ENCODE data around the gene FRMD3. TPM values are rescaled to one million over a fixed set of nuclear protein-coding genes. Genes with fewer than 3 reads are reported as not detected.
A peak's percentile ranks its signal among the peaks of the same experiment; 100 is the strongest.

FRMD3 gene
- 1.8 TPM for polyA plus RNA-seq (2013, experiment 1 of 2)
- polyA plus RNA-seq (2013, experiment 2 of 2), result 1.7 TPM

GRCh38 chr9:83538172-83538889 is at the start of gene FRMD3:
FRMD3 (minus strand) TSS chr9:83538401; CDS start chr9:83538231, 170 bp downstream.
- Histone ChIP-seq H3K4me1 (ENCODE audit: control insufficient read depth, insufficient read depth, low read length, poor library complexity, severe bottlenecking) (peaks cover 7% of the 10 kb centered on the region), H3K36me3 (ENCODE audit: control insufficient read depth, insufficient read depth, low read length) (no peaks in the 10 kb centered on the region), H3K9me3 (ENCODE audit: control insufficient read depth, low read length) (no peaks in the 10 kb centered on the region), H3K27ac (ENCODE audit: low read depth, low read length, severe bottlenecking) (no peak within 1 kb of the TSS), H3K4me3 (ENCODE audit: extremely low read depth, insufficient read depth, low read length, poor library complexity, severe bottlenecking) (peak within 1 kb of the TSS; percentile 49)
- 1% methylated on average over 43 to 50 of the region's 85 CpGs for WGBS, 2 experiments (ENCODE audit: insufficient coverage in 2 of 2)

GRCh38 chr9:83584995-83585394 is 46.8 kb upstream of the FRMD3 start:
- H3K4me1 ChIP-seq (ENCODE audit: control insufficient read depth, insufficient read depth, low read length, poor library complexity, severe bottlenecking), result no peaks in the 10 kb centered on the region
- WGBS, 2 experiments (ENCODE audit: insufficient coverage in 2 of 2), result 40 to 48% methylated on average over 2 of the region's 4 CpGs

GRCh38 chr9:83583151-83584014 is 45.2 kb upstream of the FRMD3 start:
- no peaks in the 10 kb centered on the region for H3K36me3 ChIP-seq (ENCODE audit: control insufficient read depth, insufficient read depth, low read length)
- H3K4me1 ChIP-seq (ENCODE audit: control insufficient read depth, insufficient read depth, low read length, poor library complexity, severe bottlenecking), result no peaks in the 10 kb centered on the region
- WGBS, 2 experiments (ENCODE audit: insufficient coverage in 2 of 2), result 66 to 86% methylated on average over 3 to 4 of the region's 6 CpGs

More at GRCh38 chr9:83584995-83585394, 46.8 kb upstream of the FRMD3 start:
- no peak overlapping the region for H3K27ac ChIP-seq (ENCODE audit: low read depth, low read length, severe bottlenecking)
- H3K36me3 ChIP-seq (ENCODE audit: control insufficient read depth, insufficient read depth, low read length), result no peaks in the 10 kb centered on the region
- no peaks in the 10 kb centered on the region for H3K9me3 ChIP-seq (ENCODE audit: control insufficient read depth, low read length)
- no peak overlapping the region for H3K4me3 ChIP-seq (ENCODE audit: extremely low read depth, insufficient read depth, low read length, poor library complexity, severe bottlenecking)

GRCh38 chr9:83582029-83582428 is 43.8 kb upstream of the FRMD3 start:
- Histone ChIP-seq H3K36me3 (ENCODE audit: control insufficient read depth, insufficient read depth, low read length) (no peaks in the 10 kb centered on the region), H3K9me3 (ENCODE audit: control insufficient read depth, low read length) (no peaks in the 10 kb centered on the region), H3K4me3 (ENCODE audit: extremely low read depth, insufficient read depth, low read length, poor library complexity, severe bottlenecking) (no peak overlapping the region), H3K27ac (ENCODE audit: low read depth, low read length, severe bottlenecking) (no peak overlapping the region), H3K4me1 (ENCODE audit: control insufficient read depth, insufficient read depth, low read length, poor library complexity, severe bottlenecking) (no peaks in the 10 kb centered on the region)
- no CpG with 5 or more reads among the region's 1 CpG for WGBS, 2 experiments (ENCODE audit: insufficient coverage in 2 of 2)

More at GRCh38 chr9:83583151-83584014, 45.2 kb upstream of the FRMD3 start:
- Histone ChIP-seq H3K9me3 (ENCODE audit: control insufficient read depth, low read length) (no peaks in the 10 kb centered on the region), H3K4me3 (ENCODE audit: extremely low read depth, insufficient read depth, low read length, poor library complexity, severe bottlenecking) (no peak overlapping the region), H3K27ac (ENCODE audit: low read depth, low read length, severe bottlenecking) (no peak overlapping the region)

GRCh38 chr9:83574482-83574881 is 36.3 kb upstream of the FRMD3 start:
- Histone ChIP-seq H3K27ac (ENCODE audit: low read depth, low read length, severe bottlenecking) (no peak overlapping the region), H3K4me3 (ENCODE audit: extremely low read depth, insufficient read depth, low read length, poor library complexity, severe bottlenecking) (no peak overlapping the region), H3K4me1 (ENCODE audit: control insufficient read depth, insufficient read depth, low read length, poor library complexity, severe bottlenecking) (no peaks in the 10 kb centered on the region), H3K36me3 (ENCODE audit: control insufficient read depth, insufficient read depth, low read length) (no peaks in the 10 kb centered on the region), H3K9me3 (ENCODE audit: control insufficient read depth, low read length) (no peaks in the 10 kb centered on the region)
- WGBS, 2 experiments (ENCODE audit: insufficient coverage in 2 of 2), result no CpG with 5 or more reads among the region's 1 CpG

GRCh38 chr9:83572524-83572923 is 34.3 kb upstream of the FRMD3 start:
- Histone ChIP-seq H3K27ac (ENCODE audit: low read depth, low read length, severe bottlenecking) (no peak overlapping the region), H3K4me1 (ENCODE audit: control insufficient read depth, insufficient read depth, low read length, poor library complexity, severe bottlenecking) (no peaks in the 10 kb centered on the region), H3K9me3 (ENCODE audit: control insufficient read depth, low read length) (no peaks in the 10 kb centered on the region), H3K4me3 (ENCODE audit: extremely low read depth, insufficient read depth, low read length, poor library complexity, severe bottlenecking) (no peak overlapping the region), H3K36me3 (ENCODE audit: control insufficient read depth, insufficient read depth, low read length) (no peaks in the 10 kb centered on the region)
- 66 to 94% methylated on average over 2 to 3 of the region's 5 CpGs for WGBS, 2 experiments (ENCODE audit: insufficient coverage in 2 of 2)

GRCh38 chr9:83570359-83570758 is 32.2 kb upstream of the FRMD3 start:
- 87 to 94% methylated on average over 1 of the region's 1 CpG for WGBS, 2 experiments (ENCODE audit: insufficient coverage in 2 of 2)

GRCh38 chr9:83569326-83569725 is 31.1 kb upstream of the FRMD3 start:
- no peaks in the 10 kb centered on the region for H3K9me3 ChIP-seq (ENCODE audit: control insufficient read depth, low read length)
- no peaks in the 10 kb centered on the region for H3K4me1 ChIP-seq (ENCODE audit: control insufficient read depth, insufficient read depth, low read length, poor library complexity, severe bottlenecking)
- H3K36me3 ChIP-seq (ENCODE audit: control insufficient read depth, insufficient read depth, low read length), result no peaks in the 10 kb centered on the region
- no peak overlapping the region for H3K4me3 ChIP-seq (ENCODE audit: extremely low read depth, insufficient read depth, low read length, poor library complexity, severe bottlenecking)
- H3K27ac ChIP-seq (ENCODE audit: low read depth, low read length, severe bottlenecking), result no peak overlapping the region
- WGBS, 2 experiments (ENCODE audit: insufficient coverage in 2 of 2), result 75 to 100% methylated on average over 2 of the region's 2 CpGs

More at GRCh38 chr9:83570359-83570758, 32.2 kb upstream of the FRMD3 start:
- H3K27ac ChIP-seq (ENCODE audit: low read depth, low read length, severe bottlenecking), result no peak overlapping the region
- no peaks in the 10 kb centered on the region for H3K4me1 ChIP-seq (ENCODE audit: control insufficient read depth, insufficient read depth, low read length, poor library complexity, severe bottlenecking)
- no peak overlapping the region for H3K4me3 ChIP-seq (ENCODE audit: extremely low read depth, insufficient read depth, low read length, poor library complexity, severe bottlenecking)
- H3K36me3 ChIP-seq (ENCODE audit: control insufficient read depth, insufficient read depth, low read length), result no peaks in the 10 kb centered on the region
- no peaks in the 10 kb centered on the region for H3K9me3 ChIP-seq (ENCODE audit: control insufficient read depth, low read length)

- Histone ChIP-seq H3K36me3 (ENCODE audit: control insufficient read depth, insufficient read depth, low read length) (no peaks in the 10 kb centered on the region), H3K4me3 (ENCODE audit: extremely low read depth, insufficient read depth, low read length, poor library complexity, severe bottlenecking) (no peak overlapping the region)
- WGBS, 2 experiments (ENCODE audit: insufficient coverage in 2 of 2), result 67% methylated on average over 1 of the region's 2 CpGs; no CpG with 5 or more reads in 1 of the 2 experiments
These were observed 25.2 kb upstream of the FRMD3 start for GRCh38 chr9:83563360-83563759.

GRCh38 chr9:83560169-83560826 is 22.1 kb upstream of the FRMD3 start:
- Histone ChIP-seq H3K27ac (ENCODE audit: low read depth, low read length, severe bottlenecking) (no peak overlapping the region), H3K36me3 (ENCODE audit: control insufficient read depth, insufficient read depth, low read length) (no peaks in the 10 kb centered on the region), H3K4me1 (ENCODE audit: control insufficient read depth, insufficient read depth, low read length, poor library complexity, severe bottlenecking) (no peaks in the 10 kb centered on the region), H3K9me3 (ENCODE audit: control insufficient read depth, low read length) (no peaks in the 10 kb centered on the region), H3K4me3 (ENCODE audit: extremely low read depth, insufficient read depth, low read length, poor library complexity, severe bottlenecking) (no peak overlapping the region)
- WGBS, 2 experiments (ENCODE audit: insufficient coverage in 2 of 2), result 86 to 92% methylated on average over 2 of the region's 7 CpGs

More at GRCh38 chr9:83563360-83563759, 25.2 kb upstream of the FRMD3 start:
- Histone ChIP-seq H3K4me1 (ENCODE audit: control insufficient read depth, insufficient read depth, low read length, poor library complexity, severe bottlenecking) (no peaks in the 10 kb centered on the region), H3K27ac (ENCODE audit: low read depth, low read length, severe bottlenecking) (no peak overlapping the region), H3K9me3 (ENCODE audit: control insufficient read depth, low read length) (no peaks in the 10 kb centered on the region)

All from mesodermal cell (in vitro differentiated cells).